A673 (cell line): ENCODE results near the gene SDF2.

Source experiments
- CTCF ChIP-seq: fragments of 300-800, 200-600 bp; sonication (generic); conservative IDR thresholded peaks from 2 replicates; pipeline ENCODE4 v1.5.1; 2017; ENCODE audit warnings: low read depth, mild to moderate bottlenecking, antibody characterized with exemption, low read length, moderate library complexity, mixed read lengths
- EZH2 ChIP-seq: fragments of 200-600 bp; sonication (generic); IDR thresholded peaks from 2 replicates; pipeline ENCODE4 v1.6.1; 2017; ENCODE audit warnings: borderline replicate concordance, low read depth, mild to moderate bottlenecking, mixed read lengths, antibody characterized with exemption, low read length; ENCODE audit not compliant: poor library complexity, severe bottlenecking

- TF ChIP-seq EZH2: no peak
- no peak for TF ChIP-seq CTCF
Observed at GRCh38 chr17:28599311-28600184, 62.2 kb downstream of the SDF2 start.
